Esophagus squamous epithelium (tissue), 4 donors: Measurements from ENCODE around the gene DBP.

Experiments
- POLR2A ChIP-seq, 4 donors: fragments of 450-650 bp; IDR thresholded peaks; one replicate each; pipeline ENCODE4 v1.6.1; 2017; ENCODE audit warnings: antibody characterized with exemption in 4 of 4, mild to moderate bottlenecking in 4 of 4, moderate library complexity in 3 of 4
- TF ChIP-seq, protein P1 (sequence below), 6 experiments: fragments of 450-650 bp in 4 of 6; fragments of 200-600 bp in 2 of 6; sonication (generic) in 2 of 6; IDR thresholded peaks; one replicate each; pipeline ENCODE4 v1.5.1; 2016 to 2019; ENCODE audit warnings: antibody characterized with exemption in 6 of 6, mild to moderate bottlenecking in 4 of 6, moderate library complexity in 4 of 6

DNA sequence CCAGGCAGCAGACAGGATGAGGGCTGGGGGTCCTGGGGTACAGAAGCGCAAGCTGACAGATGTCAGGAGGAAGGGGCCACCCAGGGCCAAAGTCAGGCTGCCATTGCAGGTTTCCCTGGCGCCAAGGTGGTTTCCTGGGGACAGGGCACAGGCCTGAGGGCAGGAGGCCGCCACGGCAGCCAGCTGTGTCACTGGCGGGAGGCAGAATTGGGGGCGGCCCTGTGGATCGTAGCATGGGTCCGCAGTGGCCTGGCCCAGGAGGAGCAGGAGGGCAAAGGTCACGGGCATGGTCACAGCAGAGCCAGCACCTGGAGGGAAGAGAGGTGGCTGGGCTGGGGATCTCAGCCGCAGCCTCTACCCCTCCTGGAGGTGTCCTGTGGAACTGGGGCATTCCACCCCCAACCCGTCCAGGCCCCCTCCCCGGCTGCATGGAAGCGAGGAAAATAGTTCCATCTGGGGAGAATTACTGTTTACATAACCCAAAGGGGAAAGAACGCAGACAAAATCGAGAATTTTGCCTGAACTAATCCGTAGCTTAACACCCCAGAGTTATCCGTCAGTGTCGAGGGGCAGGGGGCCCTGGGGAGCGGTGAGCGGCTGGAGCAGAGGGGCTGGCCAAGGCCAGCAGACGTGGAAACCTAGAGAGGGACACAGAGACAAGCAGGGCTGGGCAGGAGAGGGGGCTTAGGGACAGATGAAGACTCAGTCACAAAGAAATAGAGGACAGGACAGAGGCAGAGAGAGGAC, 33.7 kb upstream of the DBP start:
- no peak for TF ChIP-seq POLR2A (IDR thresholded peaks at IDR 0.05)
- TF ChIP-seq, protein P1, sequence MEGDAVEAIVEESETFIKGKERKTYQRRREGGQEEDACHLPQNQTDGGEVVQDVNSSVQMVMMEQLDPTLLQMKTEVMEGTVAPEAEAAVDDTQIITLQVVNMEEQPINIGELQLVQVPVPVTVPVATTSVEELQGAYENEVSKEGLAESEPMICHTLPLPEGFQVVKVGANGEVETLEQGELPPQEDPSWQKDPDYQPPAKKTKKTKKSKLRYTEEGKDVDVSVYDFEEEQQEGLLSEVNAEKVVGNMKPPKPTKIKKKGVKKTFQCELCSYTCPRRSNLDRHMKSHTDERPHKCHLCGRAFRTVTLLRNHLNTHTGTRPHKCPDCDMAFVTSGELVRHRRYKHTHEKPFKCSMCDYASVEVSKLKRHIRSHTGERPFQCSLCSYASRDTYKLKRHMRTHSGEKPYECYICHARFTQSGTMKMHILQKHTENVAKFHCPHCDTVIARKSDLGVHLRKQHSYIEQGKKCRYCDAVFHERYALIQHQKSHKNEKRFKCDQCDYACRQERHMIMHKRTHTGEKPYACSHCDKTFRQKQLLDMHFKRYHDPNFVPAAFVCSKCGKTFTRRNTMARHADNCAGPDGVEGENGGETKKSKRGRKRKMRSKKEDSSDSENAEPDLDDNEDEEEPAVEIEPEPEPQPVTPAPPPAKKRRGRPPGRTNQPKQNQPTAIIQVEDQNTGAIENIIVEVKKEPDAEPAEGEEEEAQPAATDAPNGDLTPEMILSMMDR (IDR thresholded peaks at IDR 0.05), result no peak
